ENCODE data around the gene PA2G4. TPM values are rescaled to one million over a fixed set of nuclear protein-coding genes. Genes with fewer than 3 reads are reported as not detected.
A peak's percentile ranks its signal among the peaks of the same experiment; 100 is the strongest.

PA2G4 gene
- total RNA-seq, 1 donor from 2014 or later: 141 TPM

DNA sequence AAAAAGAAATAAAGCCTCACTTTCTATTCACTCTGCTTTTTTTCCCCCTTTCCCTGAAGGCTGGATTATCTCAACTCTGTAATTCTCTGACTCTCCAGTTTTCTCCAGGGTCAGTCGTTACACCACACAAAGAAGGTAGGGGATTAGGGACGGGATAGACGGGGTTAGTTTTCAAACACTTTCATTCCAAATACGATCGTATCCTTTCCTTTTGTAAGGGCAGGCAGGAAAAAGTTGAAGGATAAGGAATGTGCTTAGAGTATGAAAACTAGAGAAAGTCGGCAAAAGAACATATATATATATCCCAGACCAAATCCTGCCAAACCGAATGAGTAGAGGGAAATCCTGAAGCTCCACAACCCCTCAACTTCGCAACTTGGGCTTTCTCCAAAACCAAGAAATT lies 23.1 kb downstream of the PA2G4 start:
- Mint-ChIP-seq H3K27me3 (no peaks in the 10 kb centered on the region), H3K36me3 (peaks cover 20% of the 10 kb centered on the region), H3K4me3 (peak overlapping the region; percentile 99), H3K9me3 (no peaks in the 10 kb centered on the region), H3K4me1 (ENCODE audit: unreplicated experiment) (peaks cover 44% of the 10 kb centered on the region), H3K27ac (peak overlapping the region; percentile 94)
- DNase-seq (ENCODE audit: extremely low spot score, unreplicated experiment): no peak
- TF ChIP-seq CTCF (conservative IDR thresholded peaks at IDR 0.05): no peak

DNA sequence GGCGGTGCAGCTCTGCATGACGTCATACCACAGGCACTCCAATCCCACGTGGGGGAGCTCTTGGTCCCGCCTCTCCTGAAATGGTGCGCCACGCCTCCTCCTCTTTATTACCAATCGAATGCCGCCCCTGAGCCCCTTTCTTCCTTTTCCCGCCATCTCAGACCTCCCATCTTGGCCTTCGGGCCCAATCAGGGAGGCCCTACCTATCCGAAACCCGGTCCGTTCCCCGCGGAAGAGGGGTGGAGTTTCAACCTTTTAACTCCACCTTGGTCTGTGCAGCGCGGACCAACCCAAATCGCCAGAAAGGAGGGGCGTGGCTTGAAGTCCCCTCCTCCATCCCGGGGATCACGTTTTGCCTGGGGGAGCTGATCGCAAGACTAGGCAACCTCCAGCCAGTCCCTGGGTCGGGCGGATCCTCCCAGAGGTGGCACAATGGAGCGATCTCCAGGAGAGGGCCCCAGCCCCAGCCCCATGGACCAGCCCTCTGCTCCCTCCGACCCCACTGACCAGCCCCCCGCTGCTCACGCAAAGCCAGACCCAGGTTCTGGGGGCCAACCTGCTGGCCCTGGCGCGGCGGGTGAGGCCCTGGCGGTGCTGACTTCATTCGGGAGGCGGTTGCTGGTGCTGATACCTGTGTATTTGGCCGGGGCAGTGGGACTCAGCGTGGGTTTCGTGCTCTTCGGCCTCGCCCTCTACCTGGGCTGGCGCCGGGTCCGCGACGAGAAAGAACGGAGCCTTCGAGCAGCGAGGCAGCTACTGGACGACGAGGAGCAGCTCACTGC lies 23.7 kb downstream of the PA2G4 start, which contains the start of gene ESYT1:
Gene ESYT1 (plus strand): TSS at position 380 of the 782 bp plus-strand sequence. CDS start 53 bp downstream, at position 433.
- H3K27ac Mint-ChIP-seq: peak within 1 kb of the TSS; percentile 94
- TF ChIP-seq CTCF (conservative IDR thresholded peaks at IDR 0.05): no peak
- H3K9me3 Mint-ChIP-seq: no peaks in the 10 kb centered on the region
- H3K36me3 Mint-ChIP-seq: peaks cover 21% of the 10 kb centered on the region
- H3K4me3 Mint-ChIP-seq: peak within 1 kb of the TSS; percentile 99
- no peaks in the 10 kb centered on the region for H3K27me3 Mint-ChIP-seq
- DNase-seq (ENCODE audit: extremely low spot score, unreplicated experiment): peak; percentile 97
- peaks cover 44% of the 10 kb centered on the region for H3K4me1 Mint-ChIP-seq (ENCODE audit: unreplicated experiment)

DNA sequence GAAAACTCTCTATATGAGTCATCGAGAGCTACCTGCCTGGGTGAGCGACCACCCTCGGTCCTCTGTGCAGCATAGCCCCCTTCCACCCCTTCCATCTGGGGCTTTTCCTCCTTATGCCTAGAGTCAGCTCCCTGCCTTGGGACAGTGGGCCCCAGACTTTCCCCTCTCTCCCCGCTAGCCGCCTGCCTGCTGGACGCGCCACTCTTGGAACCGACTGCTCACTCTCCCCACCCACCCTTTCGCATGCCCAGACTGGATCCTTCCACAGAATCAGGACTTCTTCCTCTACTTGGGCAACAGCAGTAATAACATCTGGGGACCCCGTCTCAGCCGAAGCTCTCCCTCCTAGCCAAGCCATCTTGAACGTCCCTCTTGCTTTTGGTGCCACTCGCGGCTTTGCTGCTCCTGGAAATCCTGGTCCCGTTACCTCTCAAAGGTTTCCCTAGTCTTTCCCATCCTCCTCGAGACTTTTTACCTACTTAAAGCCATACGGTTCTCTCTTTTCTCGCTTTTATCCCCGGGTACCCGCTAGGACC lies 24.4 kb downstream of the PA2G4 start:
- H3K27ac Mint-ChIP-seq: peak overlapping the region; percentile 94
- no peak for DNase-seq (ENCODE audit: extremely low spot score, unreplicated experiment)

GRCh38 chr12:56129206-56129941 lies 25.0 kb downstream of the PA2G4 start:
- Mint-ChIP-seq H3K36me3 (peaks cover 22% of the 10 kb centered on the region), H3K4me1 (ENCODE audit: unreplicated experiment) (peaks cover 36% of the 10 kb centered on the region), H3K27ac (peak overlapping the region; percentile 94), H3K4me3 (peak overlapping the region; percentile 99), H3K27me3 (no peaks in the 10 kb centered on the region), H3K9me3 (no peaks in the 10 kb centered on the region)
- peak; percentile 78 for DNase-seq (ENCODE audit: extremely low spot score, unreplicated experiment)
- TF ChIP-seq CTCF (conservative IDR thresholded peaks at IDR 0.05): no peak

More for the DNA sequence above, 24.4 kb downstream of the PA2G4 start:
- no peaks in the 10 kb centered on the region for H3K9me3 Mint-ChIP-seq
- peak overlapping the region; percentile 99 for H3K4me3 Mint-ChIP-seq
- H3K4me1 Mint-ChIP-seq (ENCODE audit: unreplicated experiment): peaks cover 42% of the 10 kb centered on the region
- TF ChIP-seq CTCF (conservative IDR thresholded peaks at IDR 0.05): no peak
- H3K27me3 Mint-ChIP-seq: no peaks in the 10 kb centered on the region
- H3K36me3 Mint-ChIP-seq: peaks cover 24% of the 10 kb centered on the region

DNA sequence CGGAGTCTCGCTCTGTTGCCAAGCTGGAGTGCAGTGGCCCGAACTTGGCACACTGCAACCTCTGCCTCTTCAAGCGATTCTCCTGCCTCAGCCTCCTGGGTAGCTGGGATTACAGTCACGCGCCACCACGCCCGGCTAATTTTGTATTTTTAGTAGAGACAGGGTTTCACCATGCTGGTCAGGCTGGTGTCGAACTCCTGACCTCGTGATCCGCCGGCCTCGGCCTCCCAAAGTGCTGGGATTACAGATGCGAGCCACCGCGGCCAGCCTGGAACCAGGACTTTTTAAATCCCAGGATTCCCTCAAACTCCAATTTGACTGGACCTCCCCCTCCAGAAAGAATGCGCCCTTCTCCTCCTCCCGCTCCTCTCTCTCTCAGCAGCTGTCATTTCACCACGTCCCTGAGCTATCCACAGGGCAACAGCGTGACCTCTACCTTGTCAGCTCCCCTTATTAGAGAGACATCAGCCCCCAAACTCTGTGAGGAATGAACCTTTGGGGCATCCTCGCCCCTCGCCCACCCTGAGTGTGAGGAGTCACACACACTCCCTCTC lies 25.7 kb downstream of the PA2G4 start:
- Mint-ChIP-seq H3K27me3 (no peaks in the 10 kb centered on the region), H3K4me1 (ENCODE audit: unreplicated experiment) (peaks cover 35% of the 10 kb centered on the region), H3K9me3 (no peaks in the 10 kb centered on the region), H3K36me3 (peaks cover 22% of the 10 kb centered on the region), H3K27ac (peak overlapping the region; percentile 94), H3K4me3 (peak overlapping the region; percentile 86)
- TF ChIP-seq CTCF (conservative IDR thresholded peaks at IDR 0.05): no peak
- DNase-seq (ENCODE audit: extremely low spot score, unreplicated experiment): no peak
